Keratinocyte (primary cell): ENCODE measurements around the gene SND1. TPM values are rescaled to one million over a fixed set of nuclear protein-coding genes. Genes with fewer than 3 reads are reported as not detected.

ENCODE experiments used
- DNase-seq: peaks from one replicate; pipeline ENCODE4 v3.0.0-alpha.2; 2011; ENCODE audit warnings: low read depth, missing footprints, low spot score
- FAIRE-seq: peaks from 2 replicates; lab custom pipeline; 2011; peaks lifted over from hg19 to GRCh38; lab: Jason Lieb, UNC
- H2AFZ ChIP-seq: 2 replicates; pipeline ENCODE4 v1.6.0; 2012; ENCODE audit warnings: low read length, control low read depth, inconsistent platforms; ENCODE audit not compliant: control insufficient read depth
- H3K27ac ChIP-seq: 2 replicates; pipeline ENCODE4 v1.5.1; 2011; ENCODE audit warnings: low read length; ENCODE audit not compliant: control insufficient read depth, insufficient read depth
- H3K27me3 ChIP-seq: 3 replicates; pipeline ENCODE4 v1.6.0; 2011; ENCODE audit warnings: low read length; ENCODE audit not compliant: control insufficient read depth, insufficient read depth; ENCODE audit errors: extremely low read depth
- H3K36me3 ChIP-seq, 2 experiments: 2 replicates in 1 of 2; 3 replicates in 1 of 2; pipeline ENCODE4 v1.5.1; 2011; ENCODE audit warnings: low read length in 2 of 2, mild to moderate bottlenecking in 1 of 2; ENCODE audit not compliant: control insufficient read depth in 2 of 2, insufficient read depth in 2 of 2; ENCODE audit errors: extremely low read depth in 1 of 2
- H3K4me1 ChIP-seq: 3 replicates; pipeline ENCODE4 v1.5.1; 2011; ENCODE audit warnings: low read length; ENCODE audit not compliant: control insufficient read depth, insufficient read depth; ENCODE audit errors: extremely low read depth
- H3K4me2 ChIP-seq: 3 replicates; pipeline ENCODE4 v1.6.0; 2011; ENCODE audit warnings: low read depth, low read length; ENCODE audit not compliant: control insufficient read depth, insufficient read depth; ENCODE audit errors: extremely low read depth
- H3K4me3 ChIP-seq, 3 experiments: fragments of 200-600 bp in 1 of 3; sonication (generic) in 1 of 3; 2 replicates in 2 of 3; 3 replicates in 1 of 3; pipeline ENCODE4 v1.5.1; 2011 to 2016; ENCODE audit warnings: low read length in 3 of 3, mild to moderate bottlenecking in 3 of 3, control low read depth in 2 of 3, inconsistent platforms in 1 of 3, low read depth in 1 of 3, mixed read lengths in 1 of 3, mixed run types in 1 of 3, moderate library complexity in 1 of 3; ENCODE audit not compliant: control insufficient read depth in 2 of 3, insufficient read depth in 2 of 3; ENCODE audit errors: extremely low read depth in 1 of 3
- H3K79me2 ChIP-seq: 2 replicates; pipeline ENCODE4 v1.6.0; 2012; ENCODE audit warnings: low read length; ENCODE audit not compliant: control insufficient read depth, insufficient read depth
- H3K9ac ChIP-seq: 3 replicates; pipeline ENCODE4 v1.6.0; 2011; ENCODE audit warnings: low read length; ENCODE audit not compliant: control insufficient read depth, insufficient read depth; ENCODE audit errors: extremely low read depth
- H3K9me1 ChIP-seq: 3 replicates; pipeline ENCODE4 v1.6.0; 2011; ENCODE audit warnings: low read length; ENCODE audit not compliant: control insufficient read depth, insufficient read depth; ENCODE audit errors: extremely low read depth
- H3K9me3 ChIP-seq: 2 replicates; pipeline ENCODE4 v1.5.1; 2012; ENCODE audit warnings: low read depth, low read length; ENCODE audit not compliant: control insufficient read depth
- H4K20me1 ChIP-seq: 3 replicates; pipeline ENCODE4 v1.6.0; 2011; ENCODE audit warnings: low read length; ENCODE audit not compliant: control insufficient read depth, insufficient read depth; ENCODE audit errors: extremely low read depth
- CTCF ChIP-seq, 3 experiments: IDR thresholded peaks in 1 of 3; conservative IDR thresholded peaks in 1 of 3; optimal IDR thresholded peaks in 1 of 3; 2 replicates in 2 of 3; 3 replicates in 1 of 3; pipeline versions ENCODE3 to v1.5.1; 2011; ENCODE audit warnings: low read length in 3 of 3, mild to moderate bottlenecking in 3 of 3, moderate library complexity in 2 of 3, control low read depth in 1 of 3, inconsistent platforms in 1 of 3; ENCODE audit not compliant: insufficient read depth in 2 of 3; ENCODE audit errors: extremely low read depth in 1 of 3
- EZH2 ChIP-seq: IDR thresholded peaks from one replicate; pipeline ENCODE4 v1.6.1; 2012; ENCODE audit warnings: inconsistent platforms, mild to moderate bottlenecking, low read length, moderate library complexity
- dilution Hi-C: fragments of 300-500 bp; cut with MboI; formaldehyde crosslinking; loops from one replicate; pipeline ENCODE4 v1.7.0; 2020; ENCODE audit warnings: low sequenced_read_pairs; ENCODE audit not compliant: extremely low pct_ligation_motif_present
- polyA plus RNA-seq, 5 experiments: library from polyadenylated mRNA; depleted of rRNA in 3 of 5; stranded (reverse) in 3 of 5; stranded (forward) in 1 of 5; unstranded in 1 of 5; fragments of >200 nt; gene quantifications; 1 replicate in 1 of 5; 2 replicates in 3 of 5; 3 replicates in 1 of 5; pipeline versions ENCODE4 v1.2.1 to v1.2.3, GENCODE V29; 2011 to 2012; ENCODE audit warnings: missing spikeins in 2 of 5, low read depth in 1 of 5, low replicate concordance in 1 of 5

Gene SND1
- polyA plus RNA-seq, 1 donor (not counting 4 experiments of a cell fraction or from before 2014, with no cell fraction given), result 140 TPM

DNA sequence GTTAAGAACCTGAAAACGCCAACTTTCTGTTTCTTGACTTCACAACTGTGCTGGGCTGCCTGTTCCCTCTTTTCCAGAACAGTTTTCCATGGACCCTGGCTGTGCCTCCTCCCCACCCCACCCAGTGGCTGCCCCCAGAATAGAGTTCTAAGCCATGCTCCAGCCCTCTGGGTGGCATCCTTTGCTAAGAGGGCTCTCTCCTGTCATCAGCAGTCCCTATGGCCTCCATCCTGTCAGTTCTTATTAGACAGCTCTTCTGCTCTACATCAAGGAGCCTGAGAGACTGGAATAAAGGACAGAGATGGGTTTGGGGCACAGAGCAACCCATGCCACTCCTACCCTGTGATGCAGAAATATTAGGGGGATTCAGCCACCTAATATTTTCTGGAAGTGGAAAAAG is 393.2 kb downstream of the SND1 start:
- Histone ChIP-seq H3K4me1 (peaks cover 3% of the 10 kb centered on the region), H3K4me2 (no peak overlapping the region), H3K79me2 (no peaks in the 10 kb centered on the region), H3K9me1 (peaks cover 3% of the 10 kb centered on the region), H3K9me3 (no peaks in the 10 kb centered on the region), H2AFZ (no peak overlapping the region), H3K27ac (no peak overlapping the region), H3K4me3 (no peak overlapping the region), H3K27me3 (no peaks in the 10 kb centered on the region), H3K36me3 (peaks cover 11% of the 10 kb centered on the region in 2 experiments), H3K9ac (no peak overlapping the region), H4K20me1 (no peaks in the 10 kb centered on the region)
- no peak for DNase-seq
- no peak for FAIRE-seq
- TF ChIP-seq EZH2, result no peak
- dilution Hi-C loops, result no loop called here

DNA sequence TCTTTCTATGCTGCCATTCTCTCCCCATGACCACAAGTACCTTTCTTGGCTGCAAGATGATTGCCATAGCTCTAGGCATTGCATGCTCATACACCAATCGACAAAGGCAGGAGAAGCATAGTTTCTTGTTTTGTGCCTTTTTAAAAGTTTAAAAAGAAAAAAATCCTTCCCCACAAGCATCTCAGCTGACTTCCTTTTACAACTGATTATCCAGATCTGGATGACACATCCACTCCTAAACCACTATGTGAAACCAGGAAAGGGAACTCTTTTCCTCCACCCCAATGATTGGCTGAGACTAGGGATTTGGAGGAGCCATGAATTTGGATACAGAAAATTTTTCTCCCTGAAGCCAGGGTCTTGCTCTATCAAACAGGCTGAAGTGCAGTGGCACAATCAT is 393.8 kb downstream of the SND1 start:
- H3K36me3 ChIP-seq, result peaks cover 11% of the 10 kb centered on the region in 2 experiments
- no peak for TF ChIP-seq EZH2
- no peak for TF ChIP-seq CTCF (optimal IDR thresholded peaks at IDR 0.05 in 1 of 3, IDR thresholded peaks at IDR 0.05 in 1 of 3, conservative IDR thresholded peaks at IDR 0.05 in 1 of 3; ENCODE audit: extremely low read depth in 1 of 3, insufficient read depth in 2 of 3, low read length in 3 of 3)
- H3K27ac ChIP-seq, result no peak overlapping the region
- H3K9me1 ChIP-seq, result peaks cover 3% of the 10 kb centered on the region
- no peak overlapping the region for H3K4me3 ChIP-seq
- H2AFZ ChIP-seq, result no peak overlapping the region
- H3K4me1 ChIP-seq, result peaks cover 3% of the 10 kb centered on the region
- DNase-seq (no peak), FAIRE-seq (no peak)
- no peaks in the 10 kb centered on the region for H3K9me3 ChIP-seq
- no peak overlapping the region for H3K4me2 ChIP-seq
- no peak overlapping the region for H3K9ac ChIP-seq
- dilution Hi-C loops, result no loop called here
- no peaks in the 10 kb centered on the region for H3K79me2 ChIP-seq
- no peaks in the 10 kb centered on the region for H3K27me3 ChIP-seq
- no peaks in the 10 kb centered on the region for H4K20me1 ChIP-seq

- Histone ChIP-seq H3K4me3 (no peak overlapping the region), H2AFZ (no peak overlapping the region), H3K9ac (no peak overlapping the region), H3K9me3 (no peaks in the 10 kb centered on the region), H3K27me3 (no peaks in the 10 kb centered on the region), H3K9me1 (peaks cover 9% of the 10 kb centered on the region), H3K27ac (no peak overlapping the region), H3K4me1 (peaks cover 7% of the 10 kb centered on the region), H3K79me2 (no peaks in the 10 kb centered on the region), H4K20me1 (no peaks in the 10 kb centered on the region), H3K36me3 (peaks cover 14 to 20% of the 10 kb centered on the region in 2 experiments), H3K4me2 (no peak overlapping the region)
- DNase-seq, result no peak
- dilution Hi-C loops, result no loop called here
- no peak for TF ChIP-seq CTCF (optimal IDR thresholded peaks at IDR 0.05 in 1 of 3, IDR thresholded peaks at IDR 0.05 in 1 of 3, conservative IDR thresholded peaks at IDR 0.05 in 1 of 3; ENCODE audit: extremely low read depth in 1 of 3, insufficient read depth in 2 of 3, low read length in 3 of 3)
- FAIRE-seq, result no peak
These were observed 400.4 kb downstream of the SND1 start for GRCh38 chr7:128052404-128052803.
